OCI-LY3 (cell line): ENCODE results near the gene TRIM26.

ENCODE experiments used
- CTCF ChIP-seq: fragments of 200-600, 300-600 bp; sonication (generic); IDR thresholded peaks from 2 replicates; pipeline ENCODE4 v1.5.1; 2014; ENCODE audit warnings: antibody characterized with exemption, low read length, low read depth
- EZH2phosphoT487 ChIP-seq: fragments of 200-600 bp; shearing (Covaris generic); IDR thresholded peaks from 2 replicates; pipeline ENCODE4 v1.6.1; 2018; ENCODE audit warnings: antibody characterized with exemption, mixed run types, low read depth

DNA sequence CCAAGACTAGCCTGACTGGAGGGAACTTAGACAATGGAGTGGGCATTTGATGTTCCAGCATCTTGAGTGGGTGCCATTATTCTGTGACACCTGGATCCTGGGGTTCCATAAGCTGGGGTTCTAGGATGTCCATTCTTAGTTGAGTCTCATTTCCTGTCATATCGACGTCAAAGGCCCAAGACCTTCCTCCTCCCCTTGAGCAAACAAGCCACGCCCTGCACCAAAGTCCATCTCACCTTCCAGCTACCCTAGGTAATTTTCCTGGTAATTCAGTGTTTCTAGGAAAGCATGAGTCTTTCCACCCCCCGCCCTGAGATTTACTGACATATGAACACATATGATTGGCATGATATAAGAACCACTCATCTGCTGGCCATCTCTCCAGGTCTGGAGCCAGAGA is 77.4 kb downstream of the TRIM26 start, which contains the start of gene TRIM40:
- TF ChIP-seq CTCF (no peak), EZH2phosphoT487 (no peak)
